ENCODE measurements around the gene USP31.
A peak's percentile ranks its signal among the peaks of the same experiment; 100 is the strongest.

USP31 gene

GRCh38 chr16:23059433-23059832 lies 89.8 kb downstream of the USP31 start:
- DNase-seq: no peak

- DNase-seq: no peak
Observed at GRCh38 chr16:23058576-23058975, 90.7 kb downstream of the USP31 start.

- no peak for DNase-seq
Observed at GRCh38 chr16:23057013-23057596, 92.1 kb downstream of the USP31 start.

GRCh38 chr16:23055481-23055880 lies 93.8 kb downstream of the USP31 start:
- DNase-seq: no peak

GRCh38 chr16:23052908-23053580 lies 96.2 kb downstream of the USP31 start:
- DNase-seq: no peak

- no peak for DNase-seq
Observed at GRCh38 chr16:23052221-23052620, 97.0 kb downstream of the USP31 start.

GRCh38 chr16:23051587-23051986 lies 97.7 kb downstream of the USP31 start:
- no peak for DNase-seq

- no peak for DNase-seq
Observed at GRCh38 chr16:23048164-23048563, 101.1 kb downstream of the USP31 start.

GRCh38 chr16:23045025-23045424 lies 104.2 kb downstream of the USP31 start:
- no peak for DNase-seq

GRCh38 chr16:23040246-23040645 lies 109.0 kb downstream of the USP31 start:
- no peak for DNase-seq

GRCh38 chr16:23039118-23039517 lies 110.1 kb downstream of the USP31 start:
- no peak for DNase-seq

GRCh38 chr16:23035240-23035639 lies 114.0 kb downstream of the USP31 start:
- no peak for DNase-seq

GRCh38 chr16:23031508-23032098 lies 117.6 kb downstream of the USP31 start:
- DNase-seq: no peak

- DNase-seq: no peak
Observed at GRCh38 chr16:23029733-23030420, 119.4 kb downstream of the USP31 start.

- DNase-seq: no peak
Observed at GRCh38 chr16:23027386-23027785, 121.9 kb downstream of the USP31 start.

- peak; percentile 30 for DNase-seq
Observed at GRCh38 chr16:23026784-23027362, 122.4 kb downstream of the USP31 start.

- no peak for DNase-seq
Observed at GRCh38 chr16:23025692-23026307, 123.5 kb downstream of the USP31 start.

GRCh38 chr16:23024044-23024443 lies 125.2 kb downstream of the USP31 start:
- no peak for DNase-seq

- no peak for DNase-seq
Observed at GRCh38 chr16:23020084-23020483, 129.2 kb downstream of the USP31 start.

GRCh38 chr16:23016368-23016767 lies 132.9 kb downstream of the USP31 start:
- DNase-seq: no peak

- no peak for DNase-seq
Observed at GRCh38 chr16:23015580-23015979, 133.7 kb downstream of the USP31 start.

GRCh38 chr16:23014592-23014991 lies 134.7 kb downstream of the USP31 start:
- DNase-seq: no peak
